Hematopoietic multipotent progenitor cell treated with erythropoietin and hydrocortisone succinate and interleukin-3 and kit ligand, for 17 days (in vitro differentiated cells): ENCODE measurements around the gene CTDSP2.

Experiments
- DNase-seq: peaks from one replicate; pipeline ENCODE4 v3.0.0-alpha.2; 2015; ENCODE audit warnings: low spot score

The CTDSP2 gene

DNA sequence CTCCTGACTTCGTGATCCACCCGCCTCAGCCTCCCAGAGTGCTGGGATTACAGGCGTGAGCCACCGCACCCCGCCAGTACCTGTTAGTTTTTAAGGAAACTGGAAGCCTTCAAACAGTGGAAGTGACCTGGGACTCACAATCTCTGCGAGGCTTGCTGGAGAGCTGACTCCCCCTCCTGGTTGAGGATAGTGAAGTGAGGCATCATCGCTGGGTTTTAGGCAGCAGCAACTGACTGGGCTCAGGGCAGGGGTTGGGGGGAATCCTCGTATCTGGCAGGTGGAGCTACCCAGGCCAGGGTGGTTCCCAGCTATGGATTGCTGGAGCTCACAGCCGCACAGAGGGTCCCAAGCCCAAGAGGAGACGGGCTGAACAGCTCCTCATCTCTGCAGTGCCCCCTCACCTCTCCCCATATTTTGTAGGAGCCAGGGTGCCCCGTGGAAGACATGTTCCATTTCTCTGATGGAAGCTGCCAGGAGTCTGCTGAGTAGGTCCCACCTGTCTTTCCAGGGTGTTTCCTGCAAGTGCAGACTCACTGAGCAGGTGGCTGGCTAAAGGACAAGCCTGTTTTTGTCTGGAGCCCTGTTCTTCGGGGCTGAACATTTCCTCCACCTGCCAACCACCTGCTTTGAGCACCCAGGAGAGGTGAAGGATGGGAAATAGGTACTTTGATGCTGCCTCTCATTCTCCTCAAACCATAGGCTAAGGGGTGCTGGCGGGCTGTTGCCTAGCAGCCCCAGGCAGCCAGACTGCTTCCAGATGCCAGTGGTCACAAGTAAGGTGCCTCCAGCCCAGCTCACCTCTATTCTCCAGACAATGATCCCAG, 31.1 kb downstream of the CTDSP2 start:
- no peak for DNase-seq

DNA sequence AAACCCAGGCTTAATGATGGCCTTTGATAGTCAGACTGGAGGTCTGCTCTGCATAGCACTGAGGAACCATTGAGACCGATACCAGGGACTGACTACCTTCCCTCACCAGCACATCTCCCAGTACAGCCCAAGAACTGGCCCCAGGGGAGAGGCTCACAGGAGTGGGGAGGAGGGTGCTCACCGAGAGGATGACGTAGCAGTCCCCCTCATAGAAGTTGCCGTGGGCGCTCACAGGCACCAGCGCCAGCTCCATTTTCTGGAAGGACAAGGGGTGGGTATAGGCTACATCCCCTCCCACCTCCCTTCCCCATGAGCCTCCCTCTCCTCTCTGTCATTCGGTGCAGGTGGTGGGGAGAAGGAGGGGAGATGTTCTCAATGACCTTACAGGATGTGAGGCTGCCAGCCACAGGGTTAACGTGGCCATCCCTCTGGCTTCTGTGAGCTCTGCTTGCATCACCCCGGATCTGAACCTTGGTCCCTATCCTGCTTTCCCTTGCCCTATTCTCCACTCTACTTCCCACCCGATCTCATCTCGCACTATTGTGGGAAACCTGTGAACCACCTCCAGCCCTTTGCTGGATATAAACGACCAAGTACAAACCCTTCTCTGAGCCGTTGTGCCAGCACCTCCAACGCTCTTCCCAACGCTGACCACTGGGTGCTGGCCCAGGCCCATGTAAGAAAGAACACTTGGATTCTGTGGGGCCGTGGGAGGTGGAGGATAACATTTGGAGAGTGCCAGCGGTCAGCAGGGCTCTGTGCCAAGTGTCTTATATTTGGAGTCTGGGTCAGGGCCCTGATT, 32.4 kb downstream of the CTDSP2 start:
- no peak for DNase-seq

- DNase-seq, result no peak
Measured at GRCh38 chr12:57813111-57813970, 33.2 kb downstream of the CTDSP2 start.

- DNase-seq, result no peak
Measured at GRCh38 chr12:57811028-57811755, 35.3 kb downstream of the CTDSP2 start.

DNA sequence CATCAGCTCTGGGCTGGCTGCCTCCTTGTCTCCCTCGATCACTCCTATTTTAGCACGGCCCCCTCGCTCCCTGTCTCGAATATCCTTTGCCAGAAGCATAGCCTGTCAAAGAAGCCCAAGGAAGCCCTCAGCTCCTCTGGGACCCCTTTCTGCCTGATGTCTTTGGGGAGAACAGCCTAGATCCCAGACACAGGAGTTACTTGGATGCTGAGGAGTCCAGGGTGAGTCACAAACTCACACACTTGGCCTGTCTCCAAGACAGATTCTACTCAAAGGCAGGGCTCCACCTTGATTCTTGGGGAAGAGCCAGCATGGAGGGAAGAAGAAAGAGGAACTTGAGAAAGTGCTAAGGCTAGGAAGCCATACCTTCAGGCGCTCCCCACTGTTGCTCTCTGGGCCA, 36.1 kb downstream of the CTDSP2 start:
- DNase-seq, result peak; percentile 29

- no peak for DNase-seq
Measured at GRCh38 chr12:57809425-57809824, 37.1 kb downstream of the CTDSP2 start.

- no peak for DNase-seq
Measured at GRCh38 chr12:57808351-57808750, 38.2 kb downstream of the CTDSP2 start.

- DNase-seq, result no peak
Measured at GRCh38 chr12:57807285-57807684, 39.2 kb downstream of the CTDSP2 start.

- DNase-seq, result no peak
Measured at GRCh38 chr12:57806677-57807076, 39.9 kb downstream of the CTDSP2 start.

DNA sequence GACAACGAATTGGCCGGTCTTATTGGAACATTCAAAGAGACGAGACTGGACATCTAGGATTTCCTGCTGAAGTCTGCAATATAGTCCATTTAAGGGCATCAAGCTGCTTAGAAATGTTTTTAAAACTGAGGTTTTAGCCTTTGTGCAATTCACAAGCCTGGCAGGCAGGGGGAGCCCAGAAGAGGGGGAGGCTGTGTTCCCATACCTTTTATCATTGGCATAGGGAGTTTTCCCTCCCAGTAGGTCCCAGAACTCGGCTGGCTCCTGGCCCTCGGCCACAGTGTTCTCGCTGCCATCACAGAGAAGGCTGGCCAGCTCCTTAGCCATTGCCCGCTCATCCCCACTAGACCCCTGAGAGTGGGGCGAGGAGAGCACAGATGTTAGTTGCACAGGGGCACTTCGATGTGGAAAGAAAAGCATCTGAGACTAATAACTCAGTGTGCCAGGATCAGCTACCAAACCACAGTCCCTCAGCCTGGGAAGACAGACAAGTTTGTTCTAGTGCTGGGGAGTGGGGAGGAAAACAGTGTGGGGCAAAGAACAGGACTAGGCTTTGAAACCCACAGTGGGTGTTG, 43.1 kb downstream of the CTDSP2 start:
- DNase-seq, result no peak

DNA sequence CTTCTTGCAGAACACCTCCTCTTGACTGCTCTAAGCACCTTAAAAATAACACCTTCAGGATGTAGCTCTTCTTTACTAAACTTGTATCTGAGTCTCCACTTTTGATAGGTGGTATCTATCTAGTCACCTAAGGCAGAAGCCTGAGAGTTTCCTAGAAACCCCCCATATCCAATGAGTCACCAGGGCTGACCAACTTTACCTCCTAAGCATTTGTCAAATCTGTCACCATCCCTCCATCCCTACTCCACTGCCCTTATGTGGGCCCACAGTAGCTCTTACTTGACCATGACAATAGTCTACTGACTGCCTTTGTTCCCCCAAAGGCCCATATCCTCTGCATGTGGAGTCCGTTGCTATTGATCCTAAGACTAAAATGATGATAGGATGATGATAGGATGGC, 43.9 kb downstream of the CTDSP2 start:
- no peak for DNase-seq

- no peak for DNase-seq
Measured at GRCh38 chr12:57800965-57801364, 45.6 kb downstream of the CTDSP2 start.

- DNase-seq, result no peak
Measured at GRCh38 chr12:57797933-57798332, 48.6 kb downstream of the CTDSP2 start.

GRCh38 chr12:57796996-57797395, 49.5 kb downstream of the CTDSP2 start:
- DNase-seq, result no peak

DNA sequence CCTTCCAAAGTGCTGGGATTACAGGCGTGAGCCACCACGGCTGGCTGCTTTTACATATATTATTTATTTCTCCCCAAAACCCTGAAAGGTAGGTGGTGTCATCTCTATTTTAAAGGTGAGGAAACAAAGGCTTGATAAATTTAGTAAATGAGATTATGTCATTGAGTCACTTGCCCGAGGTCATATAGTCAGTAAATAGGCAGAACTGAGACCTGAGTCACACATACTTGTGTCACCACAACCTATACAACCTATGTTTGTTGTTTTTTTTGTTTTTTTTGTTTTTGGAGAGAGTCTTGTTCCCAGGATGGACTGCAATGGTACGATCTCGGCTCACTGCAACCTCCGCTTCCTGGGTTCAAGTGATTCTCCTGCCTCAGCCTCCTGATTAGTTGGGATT, 51.2 kb downstream of the CTDSP2 start:
- DNase-seq, result no peak

DNA sequence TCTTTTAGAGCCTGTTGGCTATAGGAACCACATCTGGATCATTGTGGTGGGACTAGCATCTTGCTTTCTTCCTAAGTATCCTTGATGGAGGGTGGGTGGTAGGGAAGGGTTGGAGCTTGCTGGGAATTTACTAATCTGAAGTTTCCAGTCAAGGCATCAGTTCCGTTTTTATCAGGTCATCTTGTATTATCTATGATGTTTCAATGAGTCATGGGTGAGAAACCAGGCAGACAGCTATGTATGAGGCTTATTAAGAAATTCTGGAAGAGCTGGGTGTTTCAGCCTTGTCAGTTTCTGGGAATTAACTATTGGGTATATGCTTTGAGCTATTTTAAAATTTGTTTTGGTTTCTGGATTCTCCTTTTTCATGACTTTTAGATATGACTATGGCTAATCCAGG, 52.6 kb downstream of the CTDSP2 start:
- DNase-seq, result no peak

DNA sequence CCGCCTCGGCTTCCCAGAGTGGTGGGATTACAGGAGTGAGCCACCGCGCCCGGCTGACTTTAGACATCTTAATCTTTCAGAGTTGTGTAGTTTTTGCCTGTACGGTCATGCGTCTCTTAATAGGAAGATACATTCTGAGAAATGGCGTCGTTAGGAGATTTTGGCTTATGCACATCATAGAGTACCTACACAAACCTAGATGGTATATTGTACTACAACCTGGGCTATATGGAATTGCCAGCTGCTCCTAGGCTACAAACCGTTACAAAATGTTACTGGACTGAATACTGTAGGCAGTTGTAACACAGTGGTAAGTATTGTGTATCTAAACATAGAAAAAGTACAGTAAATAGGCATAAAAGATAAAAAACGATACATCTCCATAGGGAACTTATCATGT, 62.7 kb downstream of the CTDSP2 start:
- no peak for DNase-seq

- no peak for DNase-seq
Measured at GRCh38 chr12:57783466-57783801, 63.1 kb downstream of the CTDSP2 start.

DNA sequence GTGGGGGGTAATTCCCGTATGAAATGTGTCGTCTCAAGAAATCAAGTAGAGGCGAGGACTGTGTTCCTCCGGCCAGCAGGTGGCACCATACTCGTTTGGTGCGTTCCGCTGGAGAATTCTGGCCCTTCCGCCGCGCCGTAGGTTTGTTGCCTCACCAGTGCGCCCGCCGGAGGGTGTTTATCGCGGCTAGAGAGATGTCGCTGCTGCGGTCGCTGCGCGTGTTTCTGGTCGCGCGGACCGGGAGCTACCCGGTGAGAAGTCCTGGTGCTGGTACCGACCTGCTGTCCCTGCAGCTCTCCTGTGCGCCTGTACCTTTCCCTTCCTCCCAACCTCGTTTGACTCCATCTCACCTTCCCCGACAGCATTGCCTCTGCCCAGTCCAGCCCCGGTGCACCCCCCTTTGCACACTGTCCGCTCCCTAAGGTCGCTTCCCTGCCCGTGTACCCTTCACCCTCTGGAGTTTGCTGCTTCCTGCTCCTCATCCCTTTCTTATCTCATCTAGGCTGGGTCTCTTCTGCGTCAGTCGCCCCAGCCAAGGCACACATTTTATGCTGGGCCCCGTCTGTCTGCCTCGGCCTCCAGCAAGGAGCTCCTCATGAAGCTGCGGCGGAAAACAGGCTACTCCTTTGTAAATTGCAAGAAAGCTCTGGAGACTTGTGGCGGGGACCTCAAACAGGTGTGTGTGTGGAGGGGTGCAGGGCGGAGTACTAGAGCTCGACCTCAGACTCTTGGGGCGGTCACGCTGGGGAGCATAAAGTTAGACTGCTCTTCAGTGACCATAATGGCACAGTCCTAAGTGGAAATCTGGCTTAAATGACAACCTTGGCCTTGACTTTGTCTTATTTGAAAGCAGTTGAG, 63.7 kb downstream of the CTDSP2 start, which contains the start of gene TSFM:
TSS of gene TSFM (plus strand) at position 180 of the 858 bp plus-strand sequence. CDS start at position 195, 15 bp downstream.
- DNase-seq, result peak; percentile 97

GRCh38 chr12:57782243-57782607, 64.3 kb downstream of the CTDSP2 start:
- DNase-seq, result no peak
